MCF 10A (cell line): ENCODE data around the gene YIF1A. TPM values are rescaled to one million over a fixed set of nuclear protein-coding genes. Genes with fewer than 3 reads are reported as not detected.

Experiments used
- BruUV-seq: library from RNA; stranded (reverse); fragments of 400-500 nt; replicated peaks from 2 replicates; lab custom pipeline; 2021; lab: Mats Ljungman, UMichigan
- CTCF ChIA-PET: fragments of 300-600 bp; sonication (Branson Sonifier 250); formaldehyde crosslinking; extraction: SDS; loops from one replicate; lab custom pipeline; 2021; ENCODE audit warnings: antibody characterized with exemption, inconsistent platforms; lab: Yijun Ruan, JAX
- POLR2A ChIA-PET: fragments of 300-600, 350-650 bp; sonication (Branson Sonifier 250); formaldehyde crosslinking; extraction: SDS; loops from one replicate; lab custom pipeline; 2020; ENCODE audit warnings: antibody characterized with exemption, inconsistent platforms; lab: Yijun Ruan, JAX
- DNase-seq: peaks from one replicate; pipeline ENCODE4 v3.0.0-alpha.2; 2018; ENCODE audit not compliant: unreplicated experiment
- H3K27ac Mint-ChIP-seq: one replicate; pipeline ENCODE4 v1.8.0; 2022; ENCODE audit warnings: mild to moderate bottlenecking, low read depth, mixed read lengths; ENCODE audit not compliant: unreplicated experiment
- H3K27me3 Mint-ChIP-seq: one replicate; pipeline ENCODE4 v1.8.0; 2022; ENCODE audit warnings: mixed read lengths; ENCODE audit not compliant: insufficient read depth, unreplicated experiment
- H3K36me3 Mint-ChIP-seq: one replicate; pipeline ENCODE4 v1.8.0; 2022; ENCODE audit warnings: mild to moderate bottlenecking, moderate library complexity, mixed read lengths; ENCODE audit not compliant: insufficient read depth, unreplicated experiment
- H3K4me1 Mint-ChIP-seq: one replicate; pipeline ENCODE4 v1.8.0; 2022; ENCODE audit warnings: mixed read lengths; ENCODE audit not compliant: insufficient read depth, unreplicated experiment
- H3K4me3 Mint-ChIP-seq: one replicate; pipeline ENCODE4 v1.8.0; 2022; ENCODE audit warnings: mild to moderate bottlenecking, moderate library complexity, mixed read lengths; ENCODE audit not compliant: unreplicated experiment
- H3K9me3 Mint-ChIP-seq: one replicate; pipeline ENCODE4 v1.8.0; 2022; ENCODE audit warnings: mixed read lengths; ENCODE audit not compliant: unreplicated experiment
- CTCF ChIP-seq: fragments of 200-600 bp; IDR thresholded peaks from one replicate; pipeline ENCODE4 v1.8.0; 2022; ENCODE audit warnings: antibody characterized with exemption, mild to moderate bottlenecking; ENCODE audit not compliant: unreplicated experiment
- intact Hi-C: fragments of 100-400 bp; cut with micrococcal nuclease; formaldehyde crosslinking; loops from 2 replicates; pipeline ENCODE4 v1.14.1; 2022
- total RNA-seq: library from RNA; stranded (reverse); gene quantifications from 2 replicates; pipeline ENCODE4 v1.2.3, GENCODE V29; 2022

Gene YIF1A
- total RNA-seq, 1 experiment from 2014 or later: 143 TPM

- ChIA-PET POLR2A (no interaction called here), CTCF (no interaction called here)
- no TSS peak for BruUV-seq
- Mint-ChIP-seq H3K4me1 (peaks cover 12% of the 10 kb centered on the region), H3K4me3 (peak overlapping the region; percentile 2), H3K9me3 (no peaks in the 10 kb centered on the region), H3K27me3 (peaks cover 13% of the 10 kb centered on the region), H3K27ac (no peak overlapping the region), H3K36me3 (peaks cover 7% of the 10 kb centered on the region)
- no peak for TF ChIP-seq CTCF
- no peak for DNase-seq
- intact Hi-C loops: no loop called here
Measured at GRCh38 chr11:66292543-66293332, 3.8 kb upstream of the YIF1A start.

GRCh38 chr11:66291706-66292542, 3.0 kb upstream of the YIF1A start, which contains the start of gene TMEM151A:
TSS of gene TMEM151A (plus strand) at chr11:66291894. CDS start at chr11:66292014, 120 bp downstream.
- peaks cover 13% of the 10 kb centered on the region for H3K27me3 Mint-ChIP-seq
- CTCF ChIA-PET: interaction anchor here (1.1 to 1.7 kb wide), 2 partner anchors 8 to 95 kb away, joined by 3 read pairs; no protein-coding TSS in a partner anchor
- peaks cover 7% of the 10 kb centered on the region for H3K36me3 Mint-ChIP-seq
- BruUV-seq: no TSS peak
- H3K9me3 Mint-ChIP-seq: no peaks in the 10 kb centered on the region
- no peak within 1 kb of the TSS for H3K27ac Mint-ChIP-seq
- TF ChIP-seq CTCF: no peak
- peak within 1 kb of the TSS; percentile 90 for H3K4me3 Mint-ChIP-seq
- DNase-seq: no peak
- intact Hi-C loops: no loop called here
- H3K4me1 Mint-ChIP-seq: peaks cover 12% of the 10 kb centered on the region
- POLR2A ChIA-PET: interaction anchor here (1.2 kb wide), 1 partner anchor 10 kb away, joined by 3 read pairs; no protein-coding TSS in a partner anchor

- H3K4me3 Mint-ChIP-seq: peak overlapping the region; percentile 90
- H3K27me3 Mint-ChIP-seq: peaks cover 13% of the 10 kb centered on the region
- H3K36me3 Mint-ChIP-seq: peaks cover 7% of the 10 kb centered on the region
- intact Hi-C loops: no loop called here
- BruUV-seq: no TSS peak
- DNase-seq: no peak
- H3K27ac Mint-ChIP-seq: no peak overlapping the region
- POLR2A ChIA-PET: interaction anchor here (1.2 to 3.1 kb wide), 3 partner anchors 10 to 44 kb away, joined by 3 to 27 read pairs (median 4); partner anchors contain the start of gene RIN1
- no peak for TF ChIP-seq CTCF
- H3K4me1 Mint-ChIP-seq: peaks cover 12% of the 10 kb centered on the region
- CTCF ChIA-PET: interaction anchor here (0.7 to 1.7 kb wide), 3 partner anchors 8 to 251 kb away, joined by 3 read pairs; no protein-coding TSS in a partner anchor
- no peaks in the 10 kb centered on the region for H3K9me3 Mint-ChIP-seq
Measured at GRCh38 chr11:66291303-66291705, 2.4 kb upstream of the YIF1A start.

- Mint-ChIP-seq H3K27ac (peak overlapping the region; percentile 95), H3K4me3 (peak overlapping the region; percentile 90), H3K27me3 (peaks cover 13% of the 10 kb centered on the region), H3K9me3 (no peaks in the 10 kb centered on the region), H3K4me1 (peaks cover 12% of the 10 kb centered on the region), H3K36me3 (peaks cover 7% of the 10 kb centered on the region)
- no TSS peak for BruUV-seq
- TF ChIP-seq CTCF: no peak
- ChIA-PET CTCF (interaction anchor here (1.7 kb wide), 1 partner anchor 9 kb away, joined by 3 read pairs; no protein-coding TSS in a partner anchor), POLR2A (interaction anchor here (1.2 to 3.1 kb wide), 5 partner anchors 21 to 57 kb away, joined by 4 to 27 read pairs (median 14); partner anchors contain the start of genes B4GAT1 and RIN1)
- no peak for DNase-seq
- intact Hi-C loops: no loop called here
Measured at GRCh38 chr11:66290330-66290621, 1.3 kb upstream of the YIF1A start.
